ENCODE results near the gene NPAS2. TPM values are rescaled to one million over a fixed set of nuclear protein-coding genes. Genes with fewer than 3 reads are reported as not detected.

Gene NPAS2
- polyA plus RNA-seq, 1 donor: 10.6 TPM

Other genes starting within 250 kb of the NPAS2 start
- 3,948 TPM for gene RPL31, start 182.2 kb downstream of the NPAS2 start, polyA plus RNA-seq (ENCODE audit: insufficient read length)

All from forelimb muscle (tissue), 1 donor.